HCT116 (cell line): ENCODE measurements around the gene ZNF485. TPM values are rescaled to one million over a fixed set of nuclear protein-coding genes. Genes with fewer than 3 reads are reported as not detected.

Experiments
- ATAC-seq: fragments of 200-7000 bp; cut with Tn5 transposase; 2 replicates; pipeline ENCODE4 v1.9.1; 2020; ENCODE audit warnings: mild to moderate bottlenecking, moderate library complexity
- BruUV-seq: library from RNA; stranded (reverse); fragments of 400-500 nt; replicated peaks from 2 replicates; lab custom pipeline; 2021; lab: Mats Ljungman, UMichigan
- CTCF ChIA-PET: fragments of 300-600 bp; sonication (Branson Sonifier 250); formaldehyde crosslinking; loops from one replicate; lab custom pipeline; 2021; ENCODE audit warnings: antibody characterized with exemption; lab: Charles Lee
- POLR2A ChIA-PET: fragments of 300-600, 350-600 bp; sonication (Branson Sonifier 250); formaldehyde crosslinking; loops from one replicate; lab custom pipeline; 2021; ENCODE audit warnings: antibody characterized with exemption; lab: Charles Lee
- RAD21 ChIA-PET, 2 experiments: fragments of 300-600 bp; sonication (Branson Sonifier 250); formaldehyde crosslinking; loops; one replicate each; lab custom pipeline; 2023; ENCODE audit warnings: low total read pairs in 2 of 2; ENCODE audit not compliant: uncharacterized antibody in 2 of 2, unreplicated experiment in 2 of 2, low non-redundant PET in 1 of 2; lab: Charles Lee
- DNase-seq: peaks from one replicate; pipeline ENCODE4 v3.0.0-alpha.2; 2010; ENCODE audit warnings: low read depth, low spot score
- H2AFZ ChIP-seq: fragments of 200-600 bp; shearing (Covaris generic), sonication (generic); 2 replicates; pipeline ENCODE4 v1.6.1; 2017; ENCODE audit warnings: low read depth, mixed run types, mixed read lengths, antibody characterized with exemption, low read length; ENCODE audit not compliant: poor library complexity, severe bottlenecking
- H3K27ac ChIP-seq: 2 replicates; pipeline ENCODE4 v1.5.1; 2012; ENCODE audit warnings: low read depth, low read length
- H3K27me3 ChIP-seq: fragments of 200-600 bp; sonication (generic); 2 replicates; pipeline ENCODE4 v1.6.1; 2016; ENCODE audit warnings: mixed run types, low read length, mixed read lengths; ENCODE audit not compliant: insufficient read depth
- H3K36me3 ChIP-seq, 2 experiments: fragments of 200-500 bp in 1 of 2; fragments of 200-600 bp in 1 of 2; sonication (Bioruptor generic) in 1 of 2; sonication (generic) in 1 of 2; 2 replicates each; pipeline versions ENCODE4 v1.5.1 to v1.6.1; 2014 to 2016; ENCODE audit warnings: low read length in 2 of 2, inconsistent platforms in 1 of 2, mixed read lengths in 1 of 2, mixed run types in 1 of 2; ENCODE audit not compliant: insufficient read depth in 2 of 2, control insufficient read depth in 1 of 2
- H3K4me1 ChIP-seq, 2 experiments: fragments of 200-600 bp in 1 of 2; sonication (generic) in 1 of 2; 2 replicates each; pipeline versions ENCODE4 v1.5.1 to v1.6.1; 2012 to 2017; ENCODE audit warnings: low read length in 2 of 2, inconsistent platforms in 1 of 2, mild to moderate bottlenecking in 1 of 2, mixed read lengths in 1 of 2, mixed run types in 1 of 2, moderate library complexity in 1 of 2; ENCODE audit not compliant: insufficient read depth in 2 of 2, control insufficient read depth in 1 of 2
- H3K4me2 ChIP-seq: fragments of 200-600 bp; sonication (generic); 2 replicates; pipeline ENCODE4 v1.6.1; 2017; ENCODE audit warnings: mixed run types, low read length, mixed read lengths
- H3K4me3 ChIP-seq, 2 experiments: fragments of 200-600 bp in 1 of 2; sonication (generic) in 1 of 2; replicated peaks in 1 of 2; 2 replicates each; pipeline ENCODE4 v1.5.1; 2011 to 2016; ENCODE audit warnings: low read length in 2 of 2, control low read depth in 1 of 2, low read depth in 1 of 2, mild to moderate bottlenecking in 1 of 2, mixed read lengths in 1 of 2, mixed run types in 1 of 2
- H3K79me2 ChIP-seq: fragments of 200-600 bp; sonication (generic); 2 replicates; pipeline ENCODE4 v1.6.1; 2017; ENCODE audit warnings: mild to moderate bottlenecking, mixed run types, low read length, moderate library complexity, mixed read lengths; ENCODE audit not compliant: insufficient read depth
- H3K9ac ChIP-seq: fragments of 200-600 bp; sonication (generic); 2 replicates; pipeline ENCODE4 v1.6.1; 2016; ENCODE audit warnings: low read length, mixed read lengths
- H3K9me2 ChIP-seq: fragments of 200-600 bp; sonication (generic), shearing (Covaris generic); 2 replicates; pipeline ENCODE4 v1.6.1; 2017; ENCODE audit warnings: mixed run types, mild to moderate bottlenecking, moderate library complexity; ENCODE audit not compliant: insufficient read depth
- H3K9me3 ChIP-seq, 2 experiments: fragments of 200-500 bp in 1 of 2; fragments of 200-600 bp in 1 of 2; sonication (Bioruptor generic) in 1 of 2; sonication (generic) in 1 of 2; 2 replicates each; pipeline ENCODE4 v1.6.1; 2014 to 2017; ENCODE audit warnings: low read length in 2 of 2, mixed read lengths in 2 of 2, inconsistent platforms in 1 of 2, low read depth in 1 of 2, mild to moderate bottlenecking in 1 of 2, mixed run types in 1 of 2, moderate library complexity in 1 of 2; ENCODE audit not compliant: control insufficient read depth in 1 of 2, insufficient read depth in 1 of 2
- H4K20me1 ChIP-seq: fragments of 200-600 bp; sonication (generic), shearing (Covaris generic); 2 replicates; pipeline ENCODE4 v1.6.1; 2017; ENCODE audit warnings: mixed run types, mild to moderate bottlenecking, moderate library complexity; ENCODE audit not compliant: insufficient read depth
- ATF3 ChIP-seq: IDR thresholded peaks from 2 replicates; pipeline ENCODE4 v1.6.1; 2012
- CBX3 ChIP-seq: IDR thresholded peaks from 2 replicates; pipeline ENCODE4 v1.6.1; 2012; ENCODE audit warnings: low read depth
- CEBPB ChIP-seq: IDR thresholded peaks from 2 replicates; pipeline ENCODE4 v1.6.1; 2012; ENCODE audit warnings: low read depth
- CTCF ChIP-seq, 3 experiments: fragments of 200-600 bp in 1 of 3; sonication (generic) in 1 of 3; IDR thresholded peaks in 2 of 3; conservative IDR thresholded peaks in 1 of 3; 2 replicates each; pipeline ENCODE4 v1.5.1; 2012 to 2017; ENCODE audit warnings: low read depth in 2 of 3, low read length in 2 of 3, antibody characterized with exemption in 1 of 3, borderline replicate concordance in 1 of 3, control low read depth in 1 of 3, mild to moderate bottlenecking in 1 of 3, mixed read lengths in 1 of 3, mixed run types in 1 of 3, moderate library complexity in 1 of 3; ENCODE audit not compliant: insufficient read depth in 1 of 3
- EGR1 ChIP-seq: IDR thresholded peaks from 2 replicates; pipeline ENCODE4 v1.6.1; 2012; ENCODE audit warnings: low read depth
- ELF1 ChIP-seq: IDR thresholded peaks from 2 replicates; pipeline ENCODE4 v1.6.1; 2012; ENCODE audit warnings: low read depth, borderline replicate concordance
- EZH2 ChIP-seq: fragments of 200-600 bp; sonication (generic); IDR thresholded peaks from 2 replicates; pipeline ENCODE4 v1.6.1; 2017; ENCODE audit warnings: antibody characterized with exemption, mixed run types
- EZH2phosphoT487 ChIP-seq: fragments of 200-600 bp; IDR thresholded peaks from 2 replicates; pipeline ENCODE4 v1.6.1; 2018; ENCODE audit warnings: antibody characterized with exemption, borderline replicate concordance
- FOSL1 ChIP-seq: IDR thresholded peaks from 2 replicates; pipeline ENCODE4 v1.6.1; 2012; ENCODE audit warnings: low read depth
- JUND ChIP-seq: IDR thresholded peaks from 2 replicates; pipeline ENCODE4 v1.6.1; 2012
- MAX ChIP-seq: IDR thresholded peaks from 2 replicates; pipeline ENCODE4 v1.6.1; 2012
- RAD21 ChIP-seq: IDR thresholded peaks from 2 replicates; pipeline ENCODE4 v1.6.1; 2012; ENCODE audit warnings: low read depth, mild to moderate bottlenecking
- REST ChIP-seq: IDR thresholded peaks from 2 replicates; pipeline ENCODE4 v1.6.1; 2012; ENCODE audit warnings: low read depth
- SIN3A ChIP-seq: IDR thresholded peaks from 2 replicates; pipeline ENCODE4 v1.6.1; 2012; ENCODE audit warnings: low read depth
- SP1 ChIP-seq: IDR thresholded peaks from 2 replicates; pipeline ENCODE4 v1.6.1; 2012; ENCODE audit warnings: low read depth
- SRF ChIP-seq: IDR thresholded peaks from 2 replicates; pipeline ENCODE4 v1.6.1; 2012; ENCODE audit warnings: low read depth
- YY1 ChIP-seq: IDR thresholded peaks from 2 replicates; pipeline ENCODE4 v1.6.1; 2011; ENCODE audit warnings: low read length, low read depth, moderate library complexity, mild to moderate bottlenecking; ENCODE audit not compliant: insufficient replicate concordance; ENCODE audit errors: extremely low read depth
- ZBTB33 ChIP-seq: IDR thresholded peaks from 2 replicates; pipeline ENCODE4 v1.6.1; 2011; ENCODE audit warnings: mild to moderate bottlenecking, low read length, moderate library complexity; ENCODE audit not compliant: insufficient replicate concordance; ENCODE audit errors: extremely low read depth
- ZFX ChIP-seq: fragments of 450-650 bp; IDR thresholded peaks from 2 replicates; pipeline ENCODE4 v1.6.1; 2017
- ZNF274 ChIP-seq: fragments of 200-500 bp; sonication (Bioruptor generic); IDR thresholded peaks from 2 replicates; pipeline ENCODE4 v1.6.1; 2014; ENCODE audit warnings: mild to moderate bottlenecking, low read depth, low read length, inconsistent platforms
- intact Hi-C: fragments of 100-400 bp; cut with micrococcal nuclease; formaldehyde crosslinking; loops from 2 replicates; pipeline ENCODE4 v1.10.0; 2022
- total RNA-seq: library from RNA; stranded (reverse); gene quantifications from one replicate; pipeline ENCODE4 v1.2.1, GENCODE V29; 2021; ENCODE audit not compliant: unreplicated experiment

The ZNF485 gene
- total RNA-seq, 1 experiment from 2014 or later, result 5.8 TPM

GRCh38 chr10:43647576-43647975, 41.3 kb downstream of the ZNF485 start:
- peaks cover 9 to 23% of the 10 kb centered on the region in 2 experiments; a peak in 2 of 4 replicates for H3K9me3 ChIP-seq
- intact Hi-C loops, result no loop called here
- TSS peak; percentile 33 for BruUV-seq
- peaks cover 0 to 4% of the 10 kb centered on the region in 2 experiments; a peak in 1 of 4 replicates for H3K4me1 ChIP-seq
- CTCF ChIA-PET, result no interaction called here
- no peaks in the 10 kb centered on the region for H3K36me3 ChIP-seq
- H3K9ac ChIP-seq, result peak overlapping the region; percentile 61; the same call in 1 of the 2 replicates
- H3K27me3 ChIP-seq, result no peaks in the 10 kb centered on the region
- RAD21 ChIA-PET, result no interaction called here
- POLR2A ChIA-PET, result no interaction called here
- DNase-seq (no peak), ATAC-seq (no peak)
- no peaks in the 10 kb centered on the region for H3K79me2 ChIP-seq
- H3K9me2 ChIP-seq, result no peaks in the 10 kb centered on the region
- H4K20me1 ChIP-seq, result no peaks in the 10 kb centered on the region
- no peak for TF ChIP-seq JUND
- no peak for TF ChIP-seq CEBPB
- TF ChIP-seq REST, result no peak
- TF ChIP-seq FOSL1, result no peak
- TF ChIP-seq RAD21, result no peak
- no peak for TF ChIP-seq ZBTB33
- no peak for TF ChIP-seq ELF1
- no peak for TF ChIP-seq YY1
- no peak for TF ChIP-seq ZNF274
- no peak for TF ChIP-seq SRF
- no peak for TF ChIP-seq ATF3
- no peak for TF ChIP-seq EZH2
- no peak for TF ChIP-seq ZFX
- no peak for TF ChIP-seq CTCF (IDR thresholded peaks at IDR 0.05 in 2 of 3, conservative IDR thresholded peaks at IDR 0.05 in 1 of 3; ENCODE audit: borderline replicate concordance in 1 of 3, insufficient read depth in 1 of 3, low read depth in 2 of 3, low read length in 2 of 3)
- TF ChIP-seq EGR1, result no peak
- TF ChIP-seq SIN3A, result no peak
- TF ChIP-seq CBX3, result no peak
- no peak for TF ChIP-seq MAX
- TF ChIP-seq SP1, result no peak
- TF ChIP-seq EZH2phosphoT487, result no peak
- H3K4me2 ChIP-seq, result peak overlapping the region; percentile 70
- H2AFZ ChIP-seq, result no peak overlapping the region
- peak overlapping the region; percentile 47 to 59 for H3K4me3 ChIP-seq
- H3K27ac ChIP-seq, result no peak overlapping the region
